Keratinocyte (primary cell): ENCODE data around the gene SYNE1. TPM values are rescaled to one million over a fixed set of nuclear protein-coding genes. Genes with fewer than 3 reads are reported as not detected.

Experiments
- DNase-seq: peaks from one replicate; pipeline ENCODE4 v3.0.0-alpha.2; 2011; ENCODE audit warnings: low read depth, missing footprints, low spot score
- FAIRE-seq: peaks from 2 replicates; lab custom pipeline; 2011; peaks lifted over from hg19 to GRCh38; lab: Jason Lieb, UNC
- H2AFZ ChIP-seq: 2 replicates; pipeline ENCODE4 v1.6.0; 2012; ENCODE audit warnings: low read length, control low read depth, inconsistent platforms; ENCODE audit not compliant: control insufficient read depth
- H3K27ac ChIP-seq: 2 replicates; pipeline ENCODE4 v1.5.1; 2011; ENCODE audit warnings: low read length; ENCODE audit not compliant: control insufficient read depth, insufficient read depth
- H3K27me3 ChIP-seq: 3 replicates; pipeline ENCODE4 v1.6.0; 2011; ENCODE audit warnings: low read length; ENCODE audit not compliant: control insufficient read depth, insufficient read depth; ENCODE audit errors: extremely low read depth
- H3K36me3 ChIP-seq, 2 experiments: 2 replicates in 1 of 2; 3 replicates in 1 of 2; pipeline ENCODE4 v1.5.1; 2011; ENCODE audit warnings: low read length in 2 of 2, mild to moderate bottlenecking in 1 of 2; ENCODE audit not compliant: control insufficient read depth in 2 of 2, insufficient read depth in 2 of 2; ENCODE audit errors: extremely low read depth in 1 of 2
- H3K4me1 ChIP-seq: 3 replicates; pipeline ENCODE4 v1.5.1; 2011; ENCODE audit warnings: low read length; ENCODE audit not compliant: control insufficient read depth, insufficient read depth; ENCODE audit errors: extremely low read depth
- H3K4me2 ChIP-seq: 3 replicates; pipeline ENCODE4 v1.6.0; 2011; ENCODE audit warnings: low read depth, low read length; ENCODE audit not compliant: control insufficient read depth, insufficient read depth; ENCODE audit errors: extremely low read depth
- H3K4me3 ChIP-seq, 3 experiments: fragments of 200-600 bp in 1 of 3; sonication (generic) in 1 of 3; 2 replicates in 2 of 3; 3 replicates in 1 of 3; pipeline ENCODE4 v1.5.1; 2011 to 2016; ENCODE audit warnings: low read length in 3 of 3, mild to moderate bottlenecking in 3 of 3, control low read depth in 2 of 3, inconsistent platforms in 1 of 3, low read depth in 1 of 3, mixed read lengths in 1 of 3, mixed run types in 1 of 3, moderate library complexity in 1 of 3; ENCODE audit not compliant: control insufficient read depth in 2 of 3, insufficient read depth in 2 of 3; ENCODE audit errors: extremely low read depth in 1 of 3
- H3K79me2 ChIP-seq: 2 replicates; pipeline ENCODE4 v1.6.0; 2012; ENCODE audit warnings: low read length; ENCODE audit not compliant: control insufficient read depth, insufficient read depth
- H3K9ac ChIP-seq: 3 replicates; pipeline ENCODE4 v1.6.0; 2011; ENCODE audit warnings: low read length; ENCODE audit not compliant: control insufficient read depth, insufficient read depth; ENCODE audit errors: extremely low read depth
- H3K9me1 ChIP-seq: 3 replicates; pipeline ENCODE4 v1.6.0; 2011; ENCODE audit warnings: low read length; ENCODE audit not compliant: control insufficient read depth, insufficient read depth; ENCODE audit errors: extremely low read depth
- H3K9me3 ChIP-seq: 2 replicates; pipeline ENCODE4 v1.5.1; 2012; ENCODE audit warnings: low read depth, low read length; ENCODE audit not compliant: control insufficient read depth
- H4K20me1 ChIP-seq: 3 replicates; pipeline ENCODE4 v1.6.0; 2011; ENCODE audit warnings: low read length; ENCODE audit not compliant: control insufficient read depth, insufficient read depth; ENCODE audit errors: extremely low read depth
- EZH2 ChIP-seq: IDR thresholded peaks from one replicate; pipeline ENCODE4 v1.6.1; 2012; ENCODE audit warnings: inconsistent platforms, mild to moderate bottlenecking, low read length, moderate library complexity
- dilution Hi-C: fragments of 300-500 bp; cut with MboI; formaldehyde crosslinking; loops from one replicate; pipeline ENCODE4 v1.7.0; 2020; ENCODE audit warnings: low sequenced_read_pairs; ENCODE audit not compliant: extremely low pct_ligation_motif_present
- polyA plus RNA-seq, 5 experiments: library from polyadenylated mRNA; depleted of rRNA in 3 of 5; stranded (reverse) in 3 of 5; stranded (forward) in 1 of 5; unstranded in 1 of 5; fragments of >200 nt; gene quantifications; 1 replicate in 1 of 5; 2 replicates in 3 of 5; 3 replicates in 1 of 5; pipeline versions ENCODE4 v1.2.1 to v1.2.3, GENCODE V29; 2011 to 2012; ENCODE audit warnings: missing spikeins in 2 of 5, low read depth in 1 of 5, low replicate concordance in 1 of 5
- TF ChIP-seq, protein P1 (sequence below), 3 experiments: IDR thresholded peaks in 1 of 3; conservative IDR thresholded peaks in 1 of 3; optimal IDR thresholded peaks in 1 of 3; 2 replicates in 2 of 3; 3 replicates in 1 of 3; pipeline versions ENCODE3 to v1.5.1; 2011; ENCODE audit warnings: low read length in 3 of 3, mild to moderate bottlenecking in 3 of 3, moderate library complexity in 2 of 3, control low read depth in 1 of 3, inconsistent platforms in 1 of 3; ENCODE audit not compliant: insufficient read depth in 2 of 3; ENCODE audit errors: extremely low read depth in 1 of 3

Gene SYNE1
- polyA plus RNA-seq, 1 donor (not counting 4 experiments of a cell fraction or from before 2014, with no cell fraction given), result 4.0 TPM

DNA sequence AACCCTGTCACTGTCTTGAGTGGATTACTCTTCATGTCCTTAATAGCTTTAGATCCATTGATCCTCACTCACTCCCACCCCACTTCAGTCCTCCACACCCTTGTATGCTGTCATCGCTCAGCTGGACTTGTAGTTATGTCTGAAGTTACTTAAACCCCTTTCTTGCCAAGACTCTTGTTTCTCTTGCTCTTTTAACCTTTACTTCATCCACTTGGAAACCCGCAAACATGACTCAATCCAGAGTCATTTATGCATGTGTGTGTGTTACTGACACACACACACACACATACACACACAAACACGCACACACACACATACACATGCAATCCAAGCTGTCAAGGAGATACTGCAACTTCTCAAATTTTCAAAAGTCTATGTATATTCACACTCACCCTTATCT lies 341.8 kb downstream of the SYNE1 start:
- no peaks in the 10 kb centered on the region for H3K9me3 ChIP-seq
- no peaks in the 10 kb centered on the region for H3K79me2 ChIP-seq
- no peak overlapping the region for H3K9ac ChIP-seq
- no peak overlapping the region for H3K27ac ChIP-seq
- FAIRE-seq (no peak), DNase-seq (no peak)
- no peak overlapping the region for H3K4me3 ChIP-seq
- no peak overlapping the region for H3K4me2 ChIP-seq
- no peaks in the 10 kb centered on the region for H4K20me1 ChIP-seq
- dilution Hi-C loops, result no loop called here
- H3K27me3 ChIP-seq, result no peaks in the 10 kb centered on the region
- TF ChIP-seq, protein P1, sequence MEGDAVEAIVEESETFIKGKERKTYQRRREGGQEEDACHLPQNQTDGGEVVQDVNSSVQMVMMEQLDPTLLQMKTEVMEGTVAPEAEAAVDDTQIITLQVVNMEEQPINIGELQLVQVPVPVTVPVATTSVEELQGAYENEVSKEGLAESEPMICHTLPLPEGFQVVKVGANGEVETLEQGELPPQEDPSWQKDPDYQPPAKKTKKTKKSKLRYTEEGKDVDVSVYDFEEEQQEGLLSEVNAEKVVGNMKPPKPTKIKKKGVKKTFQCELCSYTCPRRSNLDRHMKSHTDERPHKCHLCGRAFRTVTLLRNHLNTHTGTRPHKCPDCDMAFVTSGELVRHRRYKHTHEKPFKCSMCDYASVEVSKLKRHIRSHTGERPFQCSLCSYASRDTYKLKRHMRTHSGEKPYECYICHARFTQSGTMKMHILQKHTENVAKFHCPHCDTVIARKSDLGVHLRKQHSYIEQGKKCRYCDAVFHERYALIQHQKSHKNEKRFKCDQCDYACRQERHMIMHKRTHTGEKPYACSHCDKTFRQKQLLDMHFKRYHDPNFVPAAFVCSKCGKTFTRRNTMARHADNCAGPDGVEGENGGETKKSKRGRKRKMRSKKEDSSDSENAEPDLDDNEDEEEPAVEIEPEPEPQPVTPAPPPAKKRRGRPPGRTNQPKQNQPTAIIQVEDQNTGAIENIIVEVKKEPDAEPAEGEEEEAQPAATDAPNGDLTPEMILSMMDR (optimal IDR thresholded peaks at IDR 0.05 in 1 of 3, IDR thresholded peaks at IDR 0.05 in 1 of 3, conservative IDR thresholded peaks at IDR 0.05 in 1 of 3; ENCODE audit: extremely low read depth in 1 of 3, insufficient read depth in 2 of 3, low read length in 3 of 3), result no peak
- no peak for TF ChIP-seq EZH2
- H3K4me1 ChIP-seq, result no peaks in the 10 kb centered on the region
- H2AFZ ChIP-seq, result no peak overlapping the region
- H3K9me1 ChIP-seq, result no peaks in the 10 kb centered on the region
- no peaks in the 10 kb centered on the region for H3K36me3 ChIP-seq

DNA sequence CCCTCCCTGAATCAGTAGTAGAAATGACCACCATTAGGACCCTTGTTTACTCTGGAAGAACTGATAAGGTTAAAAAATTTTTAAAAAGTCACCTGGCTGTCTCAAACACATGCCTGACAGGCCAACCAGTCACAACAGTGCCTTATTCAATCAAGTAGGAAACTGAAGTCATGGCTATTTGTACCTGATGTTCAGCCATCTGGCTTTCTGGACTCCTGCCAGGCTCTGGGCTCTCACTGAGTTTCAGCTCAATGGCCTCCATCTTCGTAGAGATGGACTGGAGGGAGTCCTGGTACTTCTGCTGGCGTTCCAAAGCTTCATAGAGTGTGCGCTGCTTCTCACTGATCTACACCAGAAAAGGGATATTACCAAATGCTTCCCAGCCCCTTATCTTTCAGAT lies 343.8 kb downstream of the SYNE1 start:
- H3K79me2 ChIP-seq, result no peaks in the 10 kb centered on the region
- DNase-seq (no peak), FAIRE-seq (no peak)
- no peak overlapping the region for H3K9ac ChIP-seq
- H3K4me1 ChIP-seq, result no peaks in the 10 kb centered on the region
- TF ChIP-seq EZH2, result no peak
- TF ChIP-seq, protein P1 (optimal IDR thresholded peaks at IDR 0.05 in 1 of 3, IDR thresholded peaks at IDR 0.05 in 1 of 3, conservative IDR thresholded peaks at IDR 0.05 in 1 of 3; ENCODE audit: extremely low read depth in 1 of 3, insufficient read depth in 2 of 3, low read length in 3 of 3), result no peak
- no peaks in the 10 kb centered on the region for H3K9me1 ChIP-seq
- H3K4me2 ChIP-seq, result no peak overlapping the region
- H3K9me3 ChIP-seq, result no peaks in the 10 kb centered on the region
- no peaks in the 10 kb centered on the region for H3K27me3 ChIP-seq
- H2AFZ ChIP-seq, result no peak overlapping the region
- no peaks in the 10 kb centered on the region for H4K20me1 ChIP-seq
- no peak overlapping the region for H3K4me3 ChIP-seq
- dilution Hi-C loops, result no loop called here
- no peaks in the 10 kb centered on the region for H3K36me3 ChIP-seq
- H3K27ac ChIP-seq, result no peak overlapping the region
